ENCODE data around the gene PTGR2. TPM values are rescaled to one million over a fixed set of nuclear protein-coding genes. Genes with fewer than 3 reads are reported as not detected.
A peak's percentile ranks its signal among the peaks of the same experiment; 100 is the strongest.
"Not testable (repeated sequence)": the region's sequence is repeated elsewhere in the genome, so short reads cannot be mapped to it uniquely, and the experiment has no call there.

PTGR2 gene
- total and polyA plus RNA-seq, 10 donors: 2.2 to 8.6 (median 4.7) TPM

DNA sequence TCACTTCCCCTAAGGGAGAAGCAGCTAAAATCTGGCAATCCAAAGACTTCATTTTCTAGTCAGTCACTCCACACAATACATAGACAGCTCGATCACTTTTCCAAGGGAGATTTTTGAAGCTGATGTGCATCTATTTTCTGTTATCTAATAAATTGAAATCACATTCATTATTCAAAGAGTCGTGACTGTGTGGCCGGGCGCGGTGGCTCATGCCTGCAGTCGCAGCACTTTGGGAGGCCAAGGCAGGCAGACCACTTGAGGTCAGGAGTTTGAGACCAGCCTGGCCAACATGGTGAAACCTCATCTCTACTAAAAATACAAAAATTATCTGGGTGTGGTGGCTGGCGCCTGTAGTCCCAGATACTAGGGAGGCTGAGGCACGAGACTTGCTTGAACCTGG is 27.1 kb upstream of the PTGR2 start:
- DNase-seq: peak; percentile 45
- Histone ChIP-seq H3K36me3 (no peaks in the 10 kb centered on the region), H3K4me1 (peaks cover 8 to 11% (median 10%) of the 10 kb centered on the region in 6 donors), H3K27me3 (replicated peaks in 1 of 7) (no peaks in the 10 kb centered on the region), H3K9me3 (no peaks in the 10 kb centered on the region), H3K4me3 (no peak overlapping the region), H3K27ac (no peak overlapping the region)
- intact Hi-C loops (cut with DNase I; ENCODE audit: low total_unique reads): no loop called here
- 85 to 98% (median 96%) methylated on average over 8 of the region's 8 CpGs for WGBS, 5 donors
- no peak for TF ChIP-seq POLR2AphosphoS5 (IDR thresholded peaks at IDR 0.05)
- TF ChIP-seq POLR2A (IDR thresholded peaks at IDR 0.05): no peak
- TF ChIP-seq, protein P1, sequence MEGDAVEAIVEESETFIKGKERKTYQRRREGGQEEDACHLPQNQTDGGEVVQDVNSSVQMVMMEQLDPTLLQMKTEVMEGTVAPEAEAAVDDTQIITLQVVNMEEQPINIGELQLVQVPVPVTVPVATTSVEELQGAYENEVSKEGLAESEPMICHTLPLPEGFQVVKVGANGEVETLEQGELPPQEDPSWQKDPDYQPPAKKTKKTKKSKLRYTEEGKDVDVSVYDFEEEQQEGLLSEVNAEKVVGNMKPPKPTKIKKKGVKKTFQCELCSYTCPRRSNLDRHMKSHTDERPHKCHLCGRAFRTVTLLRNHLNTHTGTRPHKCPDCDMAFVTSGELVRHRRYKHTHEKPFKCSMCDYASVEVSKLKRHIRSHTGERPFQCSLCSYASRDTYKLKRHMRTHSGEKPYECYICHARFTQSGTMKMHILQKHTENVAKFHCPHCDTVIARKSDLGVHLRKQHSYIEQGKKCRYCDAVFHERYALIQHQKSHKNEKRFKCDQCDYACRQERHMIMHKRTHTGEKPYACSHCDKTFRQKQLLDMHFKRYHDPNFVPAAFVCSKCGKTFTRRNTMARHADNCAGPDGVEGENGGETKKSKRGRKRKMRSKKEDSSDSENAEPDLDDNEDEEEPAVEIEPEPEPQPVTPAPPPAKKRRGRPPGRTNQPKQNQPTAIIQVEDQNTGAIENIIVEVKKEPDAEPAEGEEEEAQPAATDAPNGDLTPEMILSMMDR (IDR thresholded peaks at IDR 0.05 in 8 of 11, conservative IDR thresholded peaks at IDR 0.05 in 3 of 11): no peak

DNA sequence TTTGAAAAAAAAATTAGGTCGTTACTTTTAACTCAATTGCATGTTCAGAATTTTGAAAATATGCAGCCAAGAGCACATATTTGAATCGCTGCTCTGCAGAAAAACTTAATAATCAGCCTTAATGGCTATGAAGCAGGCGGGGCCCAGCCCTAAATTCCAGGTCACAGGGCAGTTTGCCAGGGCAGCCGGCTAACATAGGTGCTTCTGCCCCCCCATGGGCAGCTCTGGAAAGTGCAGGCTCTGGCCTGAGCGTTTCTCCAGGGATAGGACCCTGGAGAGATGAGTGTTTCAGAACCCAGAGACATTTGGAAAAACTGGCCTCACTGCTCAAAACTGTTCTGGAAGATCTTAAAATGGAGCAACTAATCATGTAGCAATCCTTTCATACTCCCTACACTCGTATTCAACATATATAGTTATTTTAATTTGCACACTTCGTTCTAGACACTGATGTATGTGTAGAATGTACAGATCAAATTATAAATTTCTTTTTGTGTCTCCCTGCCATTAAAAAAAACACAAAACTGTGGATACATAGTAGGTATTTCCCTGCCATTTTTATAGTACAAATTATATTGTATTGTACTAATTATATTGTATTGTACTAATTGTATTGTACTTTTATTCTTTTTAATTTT is 26.0 kb upstream of the PTGR2 start:
- H3K4me3 ChIP-seq: no peak overlapping the region
- no peak overlapping the region for H3K27ac ChIP-seq
- intact Hi-C loops (cut with DNase I; ENCODE audit: low total_unique reads): loop anchor here (5.0 kb wide), 1 partner anchor 98 kb away; no protein-coding TSS in a partner anchor
- no peaks in the 10 kb centered on the region for H3K27me3 ChIP-seq (replicated peaks in 1 of 7)
- no peaks in the 10 kb centered on the region for H3K9me3 ChIP-seq
- H3K36me3 ChIP-seq: no peaks in the 10 kb centered on the region
- peaks cover 8 to 14% (median 11%) of the 10 kb centered on the region in 6 donors for H3K4me1 ChIP-seq
- peak; percentile 95 for DNase-seq
- 19 to 28% (median 23%) methylated on average over 7 of the region's 7 CpGs for WGBS, 5 donors
- TF ChIP-seq POLR2AphosphoS5 (IDR thresholded peaks at IDR 0.05) (peak; percentile 45 to 85 (median 78)), POLR2A (IDR thresholded peaks at IDR 0.05) (no peak)
- TF ChIP-seq, protein P1 (IDR thresholded peaks at IDR 0.05 in 8 of 11, conservative IDR thresholded peaks at IDR 0.05 in 3 of 11): peak; percentile 86 to 97 (median 91)

DNA sequence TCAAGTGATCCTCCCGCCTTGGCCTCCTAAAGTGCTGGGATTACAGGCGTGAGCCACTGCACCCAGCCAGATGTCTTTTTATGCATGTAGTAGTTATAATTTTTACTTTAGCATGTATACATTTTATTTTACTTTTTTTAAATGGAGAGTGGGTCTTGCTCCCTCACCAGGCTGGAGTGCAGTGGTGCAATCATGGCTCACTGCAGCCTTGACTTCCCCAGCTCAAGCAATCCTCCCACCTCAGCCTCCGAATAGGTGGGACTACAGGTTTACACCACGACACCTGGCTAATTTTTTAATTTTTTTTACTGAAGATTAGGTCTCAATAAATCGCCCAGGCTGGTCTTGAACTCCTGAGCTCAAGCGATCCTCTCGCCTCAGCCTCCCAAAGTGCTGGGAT is 24.4 kb upstream of the PTGR2 start:
- 85 to 93% (median 92%) methylated on average over 7 of the region's 7 CpGs for WGBS, 5 donors
- H3K4me1 ChIP-seq: peaks cover 8 to 14% (median 11%) of the 10 kb centered on the region in 6 donors
- DNase-seq: peak; percentile 19
- intact Hi-C loops (cut with DNase I; ENCODE audit: low total_unique reads): loop anchor here (5.0 kb wide), 1 partner anchor 100 kb away; no protein-coding TSS in a partner anchor
- H3K27me3 ChIP-seq (replicated peaks in 1 of 7); H3K27ac ChIP-seq; H3K4me3 ChIP-seq; H3K9me3 ChIP-seq; H3K36me3 ChIP-seq: not testable (repeated sequence)
- TF ChIP-seq, protein P1 (IDR thresholded peaks at IDR 0.05 in 8 of 11, conservative IDR thresholded peaks at IDR 0.05 in 3 of 11): peak in 2 of 11 experiments; percentile 16 to 33

DNA sequence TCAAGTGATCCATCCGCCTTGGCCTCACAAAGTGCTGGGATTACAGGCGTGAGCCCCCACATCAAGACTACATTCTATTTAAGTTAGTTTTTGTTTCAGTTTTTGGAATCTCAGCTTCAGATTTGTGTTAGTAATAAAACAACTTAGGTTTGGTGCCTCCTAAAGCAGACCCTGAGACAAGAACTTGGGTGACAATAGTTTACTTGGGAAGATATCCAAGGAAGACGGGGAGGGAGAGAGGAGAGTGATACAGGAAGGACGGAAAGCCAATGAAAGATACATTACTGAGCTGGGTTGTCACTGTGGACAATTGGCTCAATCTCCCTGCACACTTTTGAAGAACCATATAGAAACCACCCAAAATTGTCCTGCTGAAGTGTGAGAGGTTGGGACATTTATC is 22.6 kb upstream of the PTGR2 start:
- H3K36me3 ChIP-seq: no peaks in the 10 kb centered on the region
- no peak overlapping the region for H3K4me3 ChIP-seq
- WGBS, 5 donors: 83 to 93% (median 87%) methylated on average over 4 of the region's 4 CpGs
- no peak for DNase-seq
- H3K27ac ChIP-seq: peak overlapping the region in 1 of 8 donors; percentile 21
- TF ChIP-seq POLR2AphosphoS5 (IDR thresholded peaks at IDR 0.05): no peak
- TF ChIP-seq, protein P1 (IDR thresholded peaks at IDR 0.05 in 8 of 11, conservative IDR thresholded peaks at IDR 0.05 in 3 of 11): no peak
- H3K27me3 ChIP-seq (replicated peaks in 1 of 7): no peaks in the 10 kb centered on the region
- intact Hi-C loops (cut with DNase I; ENCODE audit: low total_unique reads): loop anchor here (5.0 kb wide), 1 partner anchor 102 kb away; no protein-coding TSS in a partner anchor
- H3K4me1 ChIP-seq: peaks cover 8 to 14% (median 11%) of the 10 kb centered on the region in 6 donors
- H3K9me3 ChIP-seq: no peaks in the 10 kb centered on the region

Data from spleen (tissue), 11 donors.